GM18858 (cell line): ENCODE results near the gene ZNF738.
"Not testable (repeated sequence)": the region's sequence is repeated elsewhere in the genome, so short reads cannot be mapped to it uniquely, and the experiment has no call there.

ENCODE experiments used
- ATAC-seq: cut with Tn5 transposase; IDR thresholded peaks from one replicate; pipeline ENCODE4 v1.9.1; 2021; ENCODE audit not compliant: unreplicated experiment

The ZNF738 gene

GRCh38 chr19:21358768-21359451 is at the start of gene ZNF738:
ZNF738 (plus strand) TSS chr19:21359000; CDS start chr19:21359141, 141 bp downstream.
- ATAC-seq, result peak; percentile 95

GRCh38 chr19:21312807-21313206 is 46.0 kb upstream of the ZNF738 start:
- not testable (repeated sequence) for ATAC-seq

GRCh38 chr19:21314676-21315075 is 44.1 kb upstream of the ZNF738 start:
- no peak for ATAC-seq

- no peak for ATAC-seq
These were observed 41.0 kb upstream of the ZNF738 start for GRCh38 chr19:21317821-21318220.

GRCh38 chr19:21321134-21321533 is 37.7 kb upstream of the ZNF738 start:
- ATAC-seq, result no peak

- no peak for ATAC-seq
These were observed 36.8 kb upstream of the ZNF738 start for GRCh38 chr19:21321996-21322395.

- no peak for ATAC-seq
These were observed 36.3 kb upstream of the ZNF738 start for GRCh38 chr19:21322528-21322927.

GRCh38 chr19:21323000-21323399 is 35.8 kb upstream of the ZNF738 start:
- no peak for ATAC-seq

- no peak for ATAC-seq
These were observed 32.6 kb upstream of the ZNF738 start for GRCh38 chr19:21326169-21326568.

GRCh38 chr19:21328406-21328805 is 30.4 kb upstream of the ZNF738 start:
- ATAC-seq, result no peak

GRCh38 chr19:21328885-21329605 is 29.8 kb upstream of the ZNF738 start, which contains the start of gene ZNF708:
ZNF708 (minus strand) TSS chr19:21329410; CDS start chr19:21329212, 198 bp downstream.
- peak; percentile 100 for ATAC-seq

- no peak for ATAC-seq
These were observed 23.1 kb upstream of the ZNF738 start for GRCh38 chr19:21335721-21336120.

GRCh38 chr19:21344841-21345240 is 14.0 kb upstream of the ZNF738 start:
- not testable (repeated sequence) for ATAC-seq

- ATAC-seq, result no peak
These were observed 6.0 kb upstream of the ZNF738 start for GRCh38 chr19:21352830-21353229.

- no peak for ATAC-seq
These were observed 3.5 kb downstream of the ZNF738 start for GRCh38 chr19:21362291-21362690.

GRCh38 chr19:21383980-21384582 is 25.3 kb downstream of the ZNF738 start:
- no peak for ATAC-seq

GRCh38 chr19:21396121-21396520 is 37.3 kb downstream of the ZNF738 start:
- ATAC-seq, result no peak

GRCh38 chr19:21396893-21397572 is 38.2 kb downstream of the ZNF738 start, which contains the start of gene ZNF493:
ZNF493 (plus strand) TSS chr19:21397133; CDS start chr19:21397238, 105 bp downstream.
- ATAC-seq, result peak; percentile 100

- no peak for ATAC-seq
These were observed 40.1 kb downstream of the ZNF738 start for GRCh38 chr19:21398851-21399250.

- ATAC-seq, result no peak
These were observed 43.6 kb downstream of the ZNF738 start for GRCh38 chr19:21402303-21402985.

GRCh38 chr19:21410166-21410565 is 51.4 kb downstream of the ZNF738 start:
- no peak for ATAC-seq
